CMK (cell line): ENCODE results near the gene FCER1G.
"Not testable (repeated sequence)": the region's sequence is repeated elsewhere in the genome, so short reads cannot be mapped to it uniquely, and the experiment has no call there.

Experiments
- DNase-seq: peaks from one replicate; pipeline ENCODE4 v3.0.0-alpha.2; 2010; ENCODE audit warnings: low read depth

FCER1G gene

GRCh38 chr1:161207173-161207572, 7.9 kb upstream of the FCER1G start:
- no peak for DNase-seq

DNA sequence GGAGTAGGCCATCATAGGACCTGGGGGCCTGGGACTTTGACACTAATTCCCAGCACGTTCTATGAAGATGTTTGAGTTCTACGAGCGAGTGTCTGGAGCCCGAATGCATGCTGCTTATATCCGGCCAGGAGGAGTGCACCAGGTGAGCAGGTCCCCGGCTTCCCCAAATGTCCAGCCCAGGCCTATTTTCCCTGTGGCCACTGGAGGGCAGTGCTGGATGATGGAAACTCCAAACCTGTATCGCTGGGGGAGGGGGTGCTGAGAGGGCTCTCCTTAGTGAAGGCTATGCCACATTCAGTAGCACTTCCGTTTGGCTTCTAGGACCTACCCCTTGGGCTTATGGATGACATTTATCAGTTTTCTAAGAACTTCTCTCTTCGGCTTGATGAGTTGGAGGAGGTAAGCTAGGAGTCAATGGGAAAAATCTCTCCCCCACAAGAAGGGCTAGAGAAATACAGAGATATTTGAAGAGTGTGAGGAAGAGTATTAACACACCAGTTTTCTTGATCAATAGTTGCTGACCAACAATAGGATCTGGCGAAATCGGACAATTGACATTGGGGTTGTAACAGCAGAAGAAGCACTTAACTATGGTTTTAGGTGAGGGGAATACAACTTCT, 5.2 kb upstream of the FCER1G start:
- peak; percentile 63 for DNase-seq

- DNase-seq: no peak
Observed at GRCh38 chr1:161214369-161214768, 726 bp upstream of the FCER1G start.

DNA sequence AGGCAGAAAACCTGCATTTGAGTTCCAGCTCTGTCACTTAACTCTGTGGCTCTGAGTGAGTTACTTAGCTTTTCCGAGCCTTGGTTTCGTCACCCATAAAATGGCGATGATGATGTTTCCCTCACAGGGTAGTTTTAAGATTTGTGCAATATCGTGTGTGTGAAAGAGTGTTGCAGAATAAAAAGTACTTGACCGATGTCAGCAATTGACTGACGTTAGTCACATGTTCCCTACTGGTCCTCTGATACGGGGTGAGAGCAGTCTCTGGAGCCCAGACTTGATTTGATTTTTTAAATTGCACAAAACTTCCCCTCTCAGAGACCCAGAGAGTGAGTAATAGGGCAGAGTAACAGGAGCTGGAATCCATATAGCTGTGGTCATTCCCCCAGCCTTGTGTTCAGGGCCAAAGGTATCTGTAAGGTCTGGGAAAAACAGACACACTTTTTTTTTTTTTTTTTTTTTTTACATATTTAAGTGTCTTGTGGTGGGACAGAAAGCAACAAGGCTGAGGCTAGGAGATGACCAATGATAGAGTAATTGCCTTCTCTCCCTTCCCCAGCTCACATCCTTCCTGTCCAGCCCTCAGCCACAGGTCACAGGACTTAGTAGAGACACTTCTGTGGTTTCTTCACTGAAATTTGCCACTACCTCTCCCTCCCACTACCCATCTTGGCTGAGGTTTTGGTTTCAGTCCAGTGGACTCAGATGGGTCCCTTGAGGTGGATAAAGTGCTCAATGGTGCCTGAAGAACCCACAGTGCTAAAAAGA, 2.0 kb downstream of the FCER1G start:
- peak; percentile 78 for DNase-seq

- DNase-seq: no peak
Observed at GRCh38 chr1:161217831-161218230, 2.7 kb downstream of the FCER1G start.

DNA sequence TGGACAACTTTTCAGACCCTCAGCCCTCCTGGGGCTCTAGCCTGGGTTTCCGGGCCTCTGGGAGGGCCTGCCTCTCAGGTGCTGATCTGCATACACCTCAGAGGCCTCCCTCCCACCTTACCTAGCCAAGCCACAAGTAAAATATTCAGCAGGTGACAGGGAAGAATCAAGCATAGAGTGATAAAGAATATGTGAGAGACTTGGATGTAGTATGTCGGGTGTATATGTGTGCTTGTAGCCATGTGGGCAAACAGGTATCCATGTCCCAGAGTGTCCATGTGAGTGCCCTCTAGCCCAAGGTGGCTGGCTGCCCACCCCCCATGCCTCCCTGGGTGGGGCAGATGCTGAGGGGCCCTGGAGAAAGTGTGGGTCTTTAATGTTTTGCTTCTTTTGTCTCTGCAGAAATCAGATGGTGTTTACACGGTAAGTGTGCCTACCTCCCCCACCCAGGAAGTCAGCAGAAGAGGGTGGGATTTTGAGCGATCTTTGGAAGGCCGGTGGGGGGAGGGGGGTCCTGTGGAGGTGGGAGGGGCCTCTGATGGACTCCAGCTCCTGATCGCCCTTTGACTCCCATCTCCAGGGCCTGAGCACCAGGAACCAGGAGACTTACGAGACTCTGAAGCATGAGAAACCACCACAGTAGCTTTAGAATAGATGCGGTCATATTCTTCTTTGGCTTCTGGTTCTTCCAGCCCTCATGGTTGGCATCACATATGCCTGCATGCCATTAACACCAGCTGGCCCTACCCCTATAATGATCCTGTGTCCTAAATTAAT, 3.4 kb downstream of the FCER1G start:
- no peak for DNase-seq

- DNase-seq: no peak
Observed at GRCh38 chr1:161219078-161219892, 4.2 kb downstream of the FCER1G start.

DNA sequence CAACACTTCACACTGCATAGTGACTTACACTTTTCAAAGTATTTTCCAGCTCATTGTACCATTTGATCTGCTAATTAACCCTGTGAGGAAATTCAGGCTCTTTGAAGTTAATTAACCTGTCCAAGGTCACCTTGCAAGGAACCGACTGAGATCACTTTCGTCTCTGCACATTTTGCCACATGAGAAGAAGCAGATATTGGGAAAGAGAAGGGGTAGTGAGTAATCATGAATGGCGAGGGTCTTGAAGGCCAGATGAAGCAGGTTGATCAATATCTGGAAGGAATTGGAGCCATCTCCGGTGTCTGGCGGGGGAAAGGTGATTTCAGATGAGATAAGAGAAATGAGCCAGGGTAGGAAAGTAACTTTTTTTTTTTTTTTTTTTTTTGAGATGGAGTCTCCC, 4.9 kb downstream of the FCER1G start:
- no peak for DNase-seq

- no peak for DNase-seq
Observed at GRCh38 chr1:161222175-161223019, 7.3 kb downstream of the FCER1G start.

DNA sequence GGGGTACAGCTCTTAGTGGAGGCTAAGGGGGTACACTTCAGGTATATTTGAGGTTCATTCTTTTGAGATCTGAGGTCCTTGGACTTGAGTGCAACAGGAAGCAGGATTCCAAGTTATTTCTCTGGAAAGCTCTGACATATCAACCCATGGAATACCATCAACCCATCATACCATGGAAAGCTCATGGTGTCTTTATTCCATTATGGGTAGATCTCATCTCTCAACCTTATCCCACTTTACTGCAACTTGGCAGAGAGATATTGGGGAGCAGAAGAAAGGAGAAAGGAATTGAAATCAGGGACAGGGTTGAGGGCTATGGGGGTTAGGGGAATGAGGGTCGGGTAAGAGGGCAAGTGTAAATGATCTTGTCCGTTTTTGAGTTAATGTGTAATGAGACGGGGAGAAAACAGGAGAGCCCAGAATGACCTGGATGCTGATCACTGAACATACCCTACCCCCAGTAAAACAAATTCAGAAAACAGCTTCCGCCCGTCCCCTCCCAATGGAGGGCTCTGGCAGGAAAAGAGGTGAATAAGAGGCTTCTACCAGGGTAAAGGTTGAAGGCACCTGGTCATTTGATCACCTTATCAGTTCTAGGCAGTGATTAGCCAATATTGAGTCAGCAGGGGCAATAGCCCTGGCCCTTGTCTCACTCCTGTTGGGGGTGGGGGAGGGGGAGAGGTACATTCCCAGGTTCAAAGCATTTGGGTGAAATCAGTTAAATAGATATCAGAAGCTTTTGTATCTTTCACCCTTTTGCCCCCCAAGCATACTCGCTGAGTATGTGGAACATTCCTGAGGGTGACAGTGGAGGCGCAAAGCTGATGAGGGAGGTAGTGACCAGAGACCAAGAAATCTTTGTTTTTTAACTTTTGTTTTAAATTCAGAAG, 9.0 kb downstream of the FCER1G start:
- no peak for DNase-seq

DNA sequence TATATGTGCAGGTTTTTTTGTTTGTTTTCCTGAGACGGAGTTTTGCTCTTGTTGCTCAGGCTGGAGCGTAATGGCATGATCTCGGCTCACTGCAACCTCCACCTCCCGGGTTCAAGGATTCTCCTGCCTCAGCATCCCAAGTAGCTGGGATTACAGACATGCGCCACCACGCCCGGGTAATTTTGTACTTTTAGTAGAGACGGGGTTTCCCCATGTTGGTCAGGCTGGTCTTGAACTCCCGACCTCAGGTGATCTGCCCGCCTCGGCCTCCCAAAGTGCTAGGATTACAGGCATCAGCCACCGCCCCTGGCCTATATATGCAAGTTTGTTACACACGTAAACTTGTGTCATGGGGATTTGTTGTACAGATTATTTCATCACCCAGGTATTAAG, 9.6 kb downstream of the FCER1G start:
- not testable (repeated sequence) for DNase-seq

GRCh38 chr1:161225178-161225533, 10.1 kb downstream of the FCER1G start:
- no peak for DNase-seq

DNA sequence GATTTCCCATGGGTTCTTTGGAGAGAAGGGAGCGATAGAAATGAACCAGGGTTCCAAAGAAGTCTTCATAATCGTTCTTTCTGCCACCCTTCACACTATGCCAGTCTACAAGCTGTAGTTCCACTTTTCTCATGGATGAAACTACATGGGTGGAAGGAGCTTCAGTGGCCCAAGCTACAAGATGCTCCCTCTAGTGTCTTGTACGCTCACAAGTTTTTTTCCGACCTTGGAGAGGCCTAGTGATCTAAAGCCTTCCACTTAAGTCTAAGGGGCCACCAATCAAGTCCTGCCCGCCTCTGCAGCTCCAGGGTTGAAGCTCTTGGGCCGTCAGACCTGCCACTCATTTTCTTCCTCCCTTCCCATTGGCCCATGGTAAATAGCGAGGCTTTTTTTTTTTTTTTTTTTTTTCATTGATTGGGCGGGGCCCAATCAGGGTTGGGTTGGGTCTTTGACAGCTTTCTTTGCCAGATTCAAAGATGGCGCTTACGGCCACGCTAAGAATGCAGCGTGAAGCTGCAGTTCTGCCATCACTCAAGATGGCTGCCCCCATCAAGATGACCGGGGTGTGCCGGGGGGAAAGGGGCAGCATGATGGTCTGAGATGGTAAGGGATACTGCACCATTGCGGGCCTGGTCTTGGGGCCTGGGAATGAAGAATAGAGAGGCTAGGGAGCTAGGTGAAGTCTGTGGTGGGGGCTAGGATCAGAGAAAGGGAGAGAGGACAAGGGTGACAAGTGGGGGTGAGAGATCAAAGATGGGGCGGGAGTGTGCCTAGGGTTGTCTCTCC, 10.6 kb downstream of the FCER1G start, which contains the start of gene TOMM40L:
Gene TOMM40L (plus strand): TSS at position 527 of the 786 bp plus-strand sequence. CDS start 430 bp downstream, outside the sequence.
- DNase-seq: peak; percentile 99

DNA sequence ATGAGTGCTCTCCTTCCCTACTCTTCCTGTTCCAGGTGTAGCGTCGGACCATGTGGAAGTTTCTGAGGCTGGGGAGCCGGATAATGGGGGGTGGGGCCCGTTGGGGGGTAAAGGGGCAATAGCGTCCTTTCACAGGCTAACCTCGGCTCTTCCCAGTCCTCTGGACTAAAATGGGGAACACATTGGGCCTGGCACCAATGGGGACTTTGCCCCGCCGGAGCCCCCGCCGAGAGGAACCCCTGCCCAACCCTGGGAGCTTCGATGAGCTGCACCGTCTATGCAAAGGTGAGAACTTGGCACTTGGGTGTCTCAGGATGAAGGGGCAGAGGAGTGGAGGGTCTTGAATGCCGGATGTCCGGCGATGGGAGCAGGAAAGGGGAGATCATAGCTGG, 11.2 kb downstream of the FCER1G start:
- no peak for DNase-seq

- no peak for DNase-seq
Observed at GRCh38 chr1:161226759-161227158, 11.7 kb downstream of the FCER1G start.

- DNase-seq: peak; percentile 56
Observed at GRCh38 chr1:161227196-161227871, 12.2 kb downstream of the FCER1G start.

- no peak for DNase-seq
Observed at GRCh38 chr1:161228032-161228431, 12.9 kb downstream of the FCER1G start.

GRCh38 chr1:161229896-161230295, 14.8 kb downstream of the FCER1G start:
- DNase-seq: no peak

DNA sequence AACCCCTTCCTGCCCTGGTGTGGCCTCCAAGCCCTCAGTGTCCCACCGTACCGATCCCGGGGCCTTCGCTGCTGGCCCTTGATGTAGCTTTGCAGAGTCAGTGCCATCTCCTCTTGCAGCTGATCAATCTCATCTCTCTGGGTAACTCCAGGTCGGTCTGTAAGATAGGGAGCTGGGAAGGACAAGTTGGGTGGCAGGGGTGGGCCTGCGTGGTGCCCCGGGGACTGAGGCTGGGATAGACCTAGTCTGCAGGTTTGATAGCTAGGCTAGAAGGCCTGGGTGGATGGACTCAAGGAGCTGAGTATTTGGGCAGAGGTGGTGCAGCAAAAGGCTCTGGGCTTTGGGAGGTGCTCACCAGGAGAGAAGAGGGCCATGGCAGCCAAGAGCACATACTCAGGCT, 15.7 kb downstream of the FCER1G start:
- DNase-seq: no peak
